Omental fat pad (tissue), 4 donors: ENCODE measurements around the gene UBIAD1. TPM values are rescaled to one million over a fixed set of nuclear protein-coding genes. Genes with fewer than 3 reads are reported as not detected.

ENCODE experiments used
- ATAC-seq: fragments of 150-250 bp; one replicate; pipeline ENCODE4 v1.9.1; 2016; ENCODE audit warnings: mild to moderate bottlenecking, moderate library complexity; ENCODE audit not compliant: low FRiP score
- DNase-seq: peaks from one replicate; pipeline ENCODE4 v3.0.0-alpha.2; 2019; ENCODE audit warnings: low spot score
- CTCF ChIP-seq, 3 donors: fragments of 450-650 bp; IDR thresholded peaks; one replicate each; pipeline ENCODE4 v1.5.1; 2016 to 2017; ENCODE audit warnings: antibody characterized with exemption in 3 of 3, mild to moderate bottlenecking in 3 of 3, moderate library complexity in 2 of 3
- total RNA-seq, 4 donors: library from RNA; depleted of rRNA; stranded (reverse); fragments of >200 nt; gene quantifications; one replicate each; pipeline ENCODE4 v1.1.0, GENCODE V29; 2016

Gene UBIAD1
- total RNA-seq, 4 donors from 2014 or later: 9.3 to 28.2 (median 12.2) TPM

- ATAC-seq (no peak), DNase-seq (no peak)
- no peak for TF ChIP-seq CTCF (IDR thresholded peaks at IDR 0.05)
Measured at GRCh38 chr1:11279630-11280029, 6.6 kb downstream of the UBIAD1 start.

- ATAC-seq (no peak), DNase-seq (no peak)
- no peak for TF ChIP-seq CTCF (IDR thresholded peaks at IDR 0.05)
Measured at GRCh38 chr1:11280719-11281376, 7.8 kb downstream of the UBIAD1 start.

- no peak for TF ChIP-seq CTCF (IDR thresholded peaks at IDR 0.05)
Measured at GRCh38 chr1:11281518-11282331, 8.7 kb downstream of the UBIAD1 start.

GRCh38 chr1:11283151-11283550, 10.2 kb downstream of the UBIAD1 start:
- no peak for TF ChIP-seq CTCF (IDR thresholded peaks at IDR 0.05)
- no peak for DNase-seq
- no peak for ATAC-seq

More at GRCh38 chr1:11281518-11282331, 8.7 kb downstream of the UBIAD1 start:
- ATAC-seq: peak; percentile 28
- no peak for DNase-seq

GRCh38 chr1:11284784-11285183, 11.8 kb downstream of the UBIAD1 start:
- ATAC-seq (no peak), DNase-seq (no peak)
- no peak for TF ChIP-seq CTCF (IDR thresholded peaks at IDR 0.05)

- ATAC-seq (no peak), DNase-seq (no peak)
- TF ChIP-seq CTCF (IDR thresholded peaks at IDR 0.05): no peak
Measured at GRCh38 chr1:11285883-11286734, 13.1 kb downstream of the UBIAD1 start.
